Neuronal stem cell (in vitro differentiated cells): ENCODE data around the gene ZNF845.
"Not testable (repeated sequence)": the region's sequence is repeated elsewhere in the genome, so short reads cannot be mapped to it uniquely, and the experiment has no call there.

Source experiments
- DNase-seq: peaks from one replicate; pipeline ENCODE4 v3.0.0-alpha.2; 2013; ENCODE audit warnings: low spot score
- H2AFZ ChIP-seq: one replicate; pipeline ENCODE4 v1.6.1; 2013; ENCODE audit warnings: mild to moderate bottlenecking, low read length, inconsistent platforms
- H2AK5ac ChIP-seq: 2 replicates; pipeline ENCODE4 v1.6.1; 2013; ENCODE audit warnings: low read depth, mild to moderate bottlenecking, inconsistent platforms, low read length, moderate library complexity, mixed read lengths
- H2BK120ac ChIP-seq: 2 replicates; pipeline ENCODE4 v1.6.1; 2013; ENCODE audit warnings: low read depth, mild to moderate bottlenecking, inconsistent platforms, low read length, moderate library complexity, mixed read lengths
- H2BK12ac ChIP-seq: one replicate; pipeline ENCODE4 v1.6.1; 2013; ENCODE audit warnings: low read length, inconsistent platforms
- H2BK15ac ChIP-seq: 2 replicates; pipeline ENCODE4 v1.6.1; 2013; ENCODE audit warnings: mild to moderate bottlenecking, low read length, inconsistent platforms, mixed read lengths
- H2BK5ac ChIP-seq: one replicate; pipeline ENCODE4 v1.6.1; 2013; ENCODE audit warnings: inconsistent platforms, mild to moderate bottlenecking, low read length, moderate library complexity
- H3K14ac ChIP-seq: one replicate; pipeline ENCODE4 v1.6.1; 2013; ENCODE audit warnings: low read length, inconsistent platforms
- H3K18ac ChIP-seq: 2 replicates; pipeline ENCODE4 v1.6.1; 2013; ENCODE audit warnings: low read length, inconsistent platforms
- H3K23ac ChIP-seq: 2 replicates; pipeline ENCODE4 v1.6.1; 2013; ENCODE audit warnings: low read depth, mild to moderate bottlenecking, mixed read lengths, low read length, inconsistent platforms; ENCODE audit not compliant: poor library complexity
- H3K27ac ChIP-seq: replicated peaks from 3 replicates; pipeline ENCODE4 v1.5.1; 2013; ENCODE audit warnings: low read length, inconsistent platforms
- H3K27me3 ChIP-seq, 3 experiments: 2 replicates each; pipeline ENCODE4 v1.6.1; 2013; ENCODE audit warnings: low read length in 3 of 3, mild to moderate bottlenecking in 2 of 3, inconsistent platforms in 1 of 3, low read depth in 1 of 3, mixed read lengths in 1 of 3, moderate library complexity in 1 of 3; ENCODE audit not compliant: control insufficient read depth in 3 of 3, insufficient read depth in 3 of 3
- H3K36me3 ChIP-seq, 2 donors: replicated peaks in 1 of 2; 2 replicates each; pipeline ENCODE4 v1.6.1; 2013; ENCODE audit warnings: low read length in 2 of 2; ENCODE audit not compliant: control insufficient read depth in 2 of 2, insufficient read depth in 2 of 2
- H3K4ac ChIP-seq: 2 replicates; pipeline ENCODE4 v1.6.1; 2013; ENCODE audit warnings: inconsistent platforms, mild to moderate bottlenecking, low read length, moderate library complexity
- H3K4me1 ChIP-seq, 2 donors: 1 replicate in 1 of 2; 2 replicates in 1 of 2; pipeline ENCODE4 v1.6.1; 2013; ENCODE audit warnings: low read length in 2 of 2, low read depth in 1 of 2; ENCODE audit not compliant: control insufficient read depth in 2 of 2, insufficient read depth in 1 of 2
- H3K4me2 ChIP-seq: one replicate; pipeline ENCODE4 v1.6.1; 2013; ENCODE audit warnings: mild to moderate bottlenecking, low read length, inconsistent platforms; ENCODE audit not compliant: insufficient read depth, poor library complexity, severe bottlenecking
- H3K4me3 ChIP-seq, 2 donors: 2 replicates each; pipeline ENCODE4 v1.5.1; 2013; ENCODE audit warnings: low read length in 2 of 2, mild to moderate bottlenecking in 2 of 2, inconsistent platforms in 1 of 2, moderate library complexity in 1 of 2
- H3K79me1 ChIP-seq: one replicate; pipeline ENCODE4 v1.6.1; 2013; ENCODE audit warnings: low read depth, mild to moderate bottlenecking, inconsistent platforms, low read length, moderate library complexity
- H3K9ac ChIP-seq: one replicate; pipeline ENCODE4 v1.6.1; 2013; ENCODE audit warnings: mild to moderate bottlenecking, low read depth, low read length, inconsistent platforms; ENCODE audit not compliant: poor library complexity
- H3K9me3 ChIP-seq, 2 donors: replicated peaks in 1 of 2; 2 replicates each; pipeline versions ENCODE3 to v1.6.1; 2013; ENCODE audit warnings: low read length in 2 of 2, mild to moderate bottlenecking in 2 of 2, inconsistent platforms in 1 of 2, low read depth in 1 of 2, mixed read lengths in 1 of 2, moderate library complexity in 1 of 2; ENCODE audit not compliant: control insufficient read depth in 2 of 2, insufficient read depth in 1 of 2
- H4K8ac ChIP-seq: one replicate; pipeline ENCODE4 v1.6.1; 2013; ENCODE audit warnings: low read depth, mild to moderate bottlenecking, inconsistent platforms, low read length, moderate library complexity
- H4K91ac ChIP-seq: one replicate; pipeline ENCODE4 v1.6.1; 2013; ENCODE audit warnings: low read length, low read depth, mild to moderate bottlenecking, inconsistent platforms; ENCODE audit not compliant: poor library complexity
- WGBS, 2 donors: extraction: QIAGEN DNeasy Blood & Tissue Kit; methylation state at CpG; one replicate each; pipeline ENCODE4 v1.1.7; 2013; ENCODE audit warnings: missing lambda C conversion rate in 2 of 2, mixed read lengths in 1 of 2; ENCODE audit not compliant: insufficient read length in 2 of 2, insufficient replicate concordance in 1 of 2; ENCODE audit errors: extremely low coverage in 2 of 2; 5-methylcytosine and 5-hydroxymethylcytosine counted together

The ZNF845 gene

DNA sequence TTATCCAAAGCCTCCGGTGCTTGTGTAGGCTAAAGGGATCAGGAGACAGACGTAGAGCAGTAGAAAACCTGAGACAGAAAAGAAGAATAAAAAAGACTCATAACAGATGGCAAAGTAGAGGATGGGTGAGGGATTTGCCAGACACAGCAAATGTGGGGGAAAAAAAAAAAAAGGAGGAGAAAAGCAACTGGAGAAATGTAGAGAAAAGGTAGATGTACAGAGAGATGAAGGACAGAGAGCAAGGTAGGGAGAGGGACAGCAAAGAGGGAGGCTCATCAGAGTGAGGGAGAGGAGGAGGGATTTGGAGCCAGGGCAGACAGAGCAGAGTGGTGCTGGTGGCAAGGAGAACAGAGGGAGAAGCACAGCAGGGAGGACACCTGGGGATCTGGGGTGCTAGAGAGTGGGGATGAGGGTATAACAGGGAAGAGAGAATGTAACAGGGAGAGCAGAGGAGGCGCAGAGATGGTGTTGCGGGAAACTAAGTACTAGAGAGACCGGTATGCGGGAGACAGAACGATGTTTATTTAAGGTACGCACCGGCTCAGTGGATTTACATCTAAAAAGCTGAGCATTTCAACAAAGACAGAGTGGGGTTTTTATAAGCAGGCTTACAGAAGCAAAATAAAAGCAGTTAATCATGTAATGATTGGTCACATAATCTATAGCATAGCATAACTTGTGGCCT is 62.4 kb downstream of the ZNF845 start:
- not testable (repeated sequence) for H4K91ac ChIP-seq, H3K4ac ChIP-seq, H2BK12ac ChIP-seq, H2BK15ac ChIP-seq, H2BK5ac ChIP-seq, H3K18ac ChIP-seq, H3K14ac ChIP-seq, H2AK5ac ChIP-seq, H3K27ac ChIP-seq, H3K23ac ChIP-seq, H2BK120ac ChIP-seq, H3K4me1 ChIP-seq, H4K8ac ChIP-seq, H3K27me3 ChIP-seq, H3K79me1 ChIP-seq, DNase-seq
- peak overlapping the region; percentile 93 for H3K4me2 ChIP-seq
- H3K9ac ChIP-seq = peak overlapping the region; percentile 70
- peak overlapping the region; percentile 79 to 96 for H3K4me3 ChIP-seq
- peaks cover 8 to 29% of the 10 kb centered on the region in 2 donors for H3K36me3 ChIP-seq
- H2AFZ ChIP-seq = peak overlapping the region; percentile 91
- peaks cover 0 to 21% of the 10 kb centered on the region in 2 donors for H3K9me3 ChIP-seq
- WGBS, 2 donors = no CpG with 5 or more reads among the region's 9 CpGs

DNA sequence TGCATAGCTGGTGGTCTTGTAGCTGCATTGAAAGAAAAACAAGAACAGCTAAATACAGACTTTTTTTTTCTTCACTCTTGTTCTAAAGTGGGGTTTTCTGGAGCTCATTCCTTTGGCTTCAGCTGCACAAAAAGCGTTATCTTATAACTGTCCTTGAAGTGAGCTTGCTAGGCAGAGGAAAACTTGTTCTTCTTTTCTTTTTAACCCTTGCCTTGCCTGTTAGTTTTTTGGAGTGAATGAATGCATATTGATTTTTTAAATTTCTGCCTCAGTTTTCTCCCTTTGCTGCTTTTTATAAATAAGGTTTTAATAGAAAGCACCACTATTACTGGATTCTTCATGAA is 62.9 kb downstream of the ZNF845 start:
- WGBS, 2 donors = no CpG with 5 or more reads among the region's 1 CpG
- Histone ChIP-seq H3K27ac (no peak overlapping the region), H2AK5ac (no peak overlapping the region), H4K91ac (no peak overlapping the region), H2BK12ac (no peak overlapping the region), H2BK120ac (no peak overlapping the region), H3K36me3 (peaks cover 9 to 31% of the 10 kb centered on the region in 2 donors), H3K23ac (no peak overlapping the region), H3K79me1 (peaks cover 2% of the 10 kb centered on the region), H3K18ac (no peak overlapping the region), H3K9me3 (peaks cover 0 to 20% of the 10 kb centered on the region in 2 donors), H3K4me2 (peak overlapping the region; percentile 14), H3K4ac (no peak overlapping the region), H3K4me3 (peak overlapping the region in 1 of 2 donors; percentile 79), H4K8ac (no peak overlapping the region), H2BK5ac (no peak overlapping the region), H2AFZ (no peak overlapping the region), H3K14ac (no peak overlapping the region), H2BK15ac (no peak overlapping the region), H3K4me1 (peaks cover 0 to 3% of the 10 kb centered on the region in 2 donors), H3K9ac (no peak overlapping the region), H3K27me3 (no peaks in the 10 kb centered on the region)
- no peak for DNase-seq

DNA sequence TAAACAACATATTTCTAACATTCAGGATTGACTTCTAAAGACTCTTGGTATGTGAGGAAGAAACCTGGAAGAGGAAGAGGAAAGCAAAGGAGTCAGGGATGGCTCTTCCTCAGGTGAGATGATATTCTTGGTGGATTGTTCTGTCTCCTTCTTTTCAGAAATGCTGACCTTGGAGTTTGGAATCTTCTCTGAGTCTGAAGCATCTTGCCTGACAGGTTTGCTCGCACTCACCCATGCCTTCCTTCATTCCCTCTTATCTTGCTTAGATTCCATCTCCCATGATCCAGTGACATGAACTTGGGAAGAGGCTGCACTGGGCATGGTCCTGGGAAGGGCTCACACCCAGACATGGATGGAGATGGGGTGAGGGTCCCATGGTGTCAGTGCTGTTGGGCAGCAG is 64.4 kb downstream of the ZNF845 start:
- DNase-seq, H3K27me3 ChIP-seq, H3K79me1 ChIP-seq, H2BK12ac ChIP-seq, H3K4me2 ChIP-seq, H3K18ac ChIP-seq, H3K4me1 ChIP-seq, H3K9ac ChIP-seq, H2BK120ac ChIP-seq, H3K23ac ChIP-seq, H4K8ac ChIP-seq, H2BK15ac ChIP-seq, H3K14ac ChIP-seq, H2BK5ac ChIP-seq, H3K27ac ChIP-seq, H3K4me3 ChIP-seq, H4K91ac ChIP-seq, H2AFZ ChIP-seq, H2AK5ac ChIP-seq, H3K4ac ChIP-seq: not testable (repeated sequence)
- H3K9me3 ChIP-seq = peaks cover 0 to 26% of the 10 kb centered on the region in 2 donors
- no CpG with 5 or more reads among the region's 1 CpG for WGBS, 2 donors
- peaks cover 14 to 42% of the 10 kb centered on the region in 2 donors for H3K36me3 ChIP-seq
